Ovary (tissue), 9 donors: ENCODE data around the gene RGP1. TPM values are rescaled to one million over a fixed set of nuclear protein-coding genes. Genes with fewer than 3 reads are reported as not detected.

ENCODE experiments used
- DNase-seq, 5 donors: peaks; one replicate each; pipeline ENCODE4 v3.0.0-alpha.2; 2019 to 2020
- H3K27ac ChIP-seq, 2 donors: fragments of 200-600 bp; one replicate each; pipeline versions ENCODE4 v1.5.1 to v1.8.0; 2019 to 2022
- H3K27me3 ChIP-seq: fragments of 200-600 bp; one replicate; pipeline ENCODE4 v1.8.0; 2022
- H3K36me3 ChIP-seq: fragments of 200-600 bp; sonication (generic); one replicate; pipeline ENCODE4 v1.5.1; 2019
- H3K4me1 ChIP-seq: one replicate; pipeline ENCODE4 v1.8.1; 2013; ENCODE audit warnings: mild to moderate bottlenecking, moderate library complexity; ENCODE audit not compliant: insufficient read depth
- H3K4me3 ChIP-seq: fragments of 200-600 bp; sonication (generic); one replicate; pipeline ENCODE4 v1.5.1; 2017
- H3K9me3 ChIP-seq, 2 donors: fragments of 200-600 bp in 1 of 2; sonication (generic) in 1 of 2; one replicate each; pipeline versions ENCODE4 v1.5.1 to v1.8.1; 2013 to 2019; ENCODE audit warnings: mild to moderate bottlenecking in 1 of 2, moderate library complexity in 1 of 2
- CTCF ChIP-seq, 3 donors: fragments of 450-650 bp in 2 of 3; fragments of 200-600 bp in 1 of 3; IDR thresholded peaks; one replicate each; pipeline versions ENCODE4 v1.5.1 to v1.8.0; 2016 to 2022; ENCODE audit warnings: antibody characterized with exemption in 3 of 3, mild to moderate bottlenecking in 1 of 3
- EP300 ChIP-seq: sonication (generic); formaldehyde crosslinking; IDR thresholded peaks from one replicate; pipeline ENCODE4 v1.6.1; 2017; ENCODE audit warnings: antibody characterized with exemption
- POLR2A ChIP-seq: fragments of 450-650 bp; IDR thresholded peaks from one replicate; pipeline ENCODE4 v1.6.1; 2017; ENCODE audit warnings: antibody characterized with exemption, mild to moderate bottlenecking, moderate library complexity
- WGBS, 3 donors: extraction: QIAGEN DNeasy Blood & Tissue Kit in 1 of 3; methylation state at CpG; one replicate each; pipeline versions ENCODE4 v1.1.5 to v1.1.7; 2013 to 2017; 5-methylcytosine and 5-hydroxymethylcytosine counted together
- intact Hi-C, 4 donors: fragments of 100-400 bp; cut with DNase I; formaldehyde crosslinking; loops; one replicate each; pipeline versions ENCODE4 v1.11.0 to v1.15.1; 2022 to 2023
- polyA plus RNA-seq, 2 donors: library from polyadenylated mRNA; stranded (reverse); fragments of 200-250 nt in 1 of 2; fragments of 350-450 nt in 1 of 2; fragmentation: Illumina TruSeq in 1 of 2; extraction: RNeasy Lipid Tissue Mini Kit (QIAGEN cat#74804) in 1 of 2; gene quantifications; one replicate each; pipeline ENCODE4 v1.2.3, GENCODE V29; 2013 to 2014
- total RNA-seq, 7 donors: library from RNA; depleted of rRNA in 2 of 7; stranded (reverse); fragments of >200 nt in 2 of 7; fragmentation: NEBNext Ultra II Directional in 3 of 7; extraction: Animal tissue kit (Norgen Biotek cat#: 25700) in 3 of 7; gene quantifications; one replicate each; pipeline versions ENCODE4 v1.1.0 to v1.2.4, GENCODE V29; 2016 to 2023
- donor health status: DM: no; HTN: no; CAD: no; lungs with moderate emphysema.
- donor health status: DM: no; HTN: no; CAD: no.
- donor health status: Bipolar disorder and iron deficiency.
- donor health status: DM: yes; HTN: yes; CAD: no.
- donor health status: DM: no; HTN: no; CAD: no.
- donor health status: DM: yes; HTN: yes; CAD: no.

RGP1 gene
- total and polyA plus RNA-seq, 9 donors: 9.4 to 32.3 (median 25.0) TPM

- Histone ChIP-seq H3K36me3 (no peaks in the 10 kb centered on the region), H3K9me3 (no peaks in the 10 kb centered on the region), H3K27me3 (no peaks in the 10 kb centered on the region), H3K4me3 (no peak overlapping the region), H3K4me1 (peaks cover 1% of the 10 kb centered on the region), H3K27ac (no peak overlapping the region)
- intact Hi-C loops: no loop called here
- no peak for DNase-seq
- TF ChIP-seq POLR2A: no peak
- no peak for TF ChIP-seq CTCF (IDR thresholded peaks at IDR 0.05)
- no peak for TF ChIP-seq EP300
- WGBS, 3 donors: 90 to 98% (median 92%) methylated on average over 1 of the region's 1 CpG
Measured at GRCh38 chr9:35769763-35770162, 20.7 kb downstream of the RGP1 start.

GRCh38 chr9:35771075-35771433 lies 22.0 kb downstream of the RGP1 start:
- no peaks in the 10 kb centered on the region for H3K27me3 ChIP-seq
- 0 to 4% (median 1%) methylated on average over 4 of the region's 4 CpGs for WGBS, 3 donors
- no peaks in the 10 kb centered on the region for H3K9me3 ChIP-seq
- H3K4me3 ChIP-seq: no peak overlapping the region
- no peak overlapping the region for H3K27ac ChIP-seq
- no peak for TF ChIP-seq EP300
- TF ChIP-seq CTCF (IDR thresholded peaks at IDR 0.05): no peak
- H3K36me3 ChIP-seq: no peaks in the 10 kb centered on the region
- intact Hi-C loops: no loop called here
- peaks cover 1% of the 10 kb centered on the region for H3K4me1 ChIP-seq
- peak in 1 of 5 donors; percentile 21 for DNase-seq

DNA sequence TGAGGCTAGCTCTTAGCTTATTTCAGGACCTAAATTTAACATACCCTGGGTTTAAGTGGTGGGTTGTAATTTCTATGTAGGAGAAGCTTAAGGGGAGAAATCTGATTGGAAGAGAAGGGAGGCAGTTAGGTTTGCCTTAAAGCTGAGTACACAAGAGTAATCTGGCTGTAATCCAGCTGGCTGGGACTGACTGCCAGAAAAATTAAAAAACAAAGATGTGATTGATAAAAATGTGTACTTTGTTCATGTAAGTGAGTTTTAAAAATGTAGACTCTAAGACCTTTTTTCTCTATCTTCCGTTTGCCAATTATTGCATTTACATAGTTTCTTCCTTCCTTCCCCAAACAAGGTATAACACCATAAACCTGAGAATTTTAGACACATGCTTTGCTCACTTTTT lies 22.4 kb downstream of the RGP1 start:
- H3K27ac ChIP-seq: no peak overlapping the region
- intact Hi-C loops: no loop called here
- H3K4me3 ChIP-seq: no peak overlapping the region
- H3K27me3 ChIP-seq: no peaks in the 10 kb centered on the region
- H3K9me3 ChIP-seq: no peaks in the 10 kb centered on the region
- no peak for DNase-seq
- WGBS, 3 donors: 31 to 49% (median 42%) methylated on average over 1 of the region's 1 CpG
- peaks cover 1% of the 10 kb centered on the region for H3K4me1 ChIP-seq
- no peak for TF ChIP-seq POLR2A
- no peak for TF ChIP-seq EP300
- TF ChIP-seq CTCF (IDR thresholded peaks at IDR 0.05): no peak
- H3K36me3 ChIP-seq: no peaks in the 10 kb centered on the region

DNA sequence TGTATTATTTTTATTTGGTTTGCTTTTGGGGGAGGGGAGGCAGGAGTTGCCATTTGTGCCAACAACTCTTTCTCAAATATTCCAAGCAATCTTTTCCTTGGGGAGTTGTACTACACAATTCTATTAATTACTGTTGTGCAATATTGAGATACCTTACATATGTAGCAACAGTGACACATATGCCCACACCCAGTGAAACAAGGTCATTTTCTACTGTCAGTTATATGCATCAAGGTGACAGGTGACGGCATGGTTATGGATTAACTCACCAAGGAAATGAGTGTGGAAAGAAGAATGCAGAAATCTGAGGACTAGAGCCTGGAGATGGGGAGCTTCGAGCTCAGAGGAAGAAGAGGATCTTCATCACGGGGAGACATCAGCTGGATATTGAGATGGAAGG lies 22.9 kb downstream of the RGP1 start:
- H3K27ac ChIP-seq: no peak overlapping the region
- WGBS, 3 donors: 86 to 90% (median 88%) methylated on average over 3 of the region's 3 CpGs
- DNase-seq: no peak
- intact Hi-C loops: no loop called here
- no peak overlapping the region for H3K4me3 ChIP-seq
- H3K27me3 ChIP-seq: no peaks in the 10 kb centered on the region
- peaks cover 1% of the 10 kb centered on the region for H3K4me1 ChIP-seq
- H3K36me3 ChIP-seq: no peaks in the 10 kb centered on the region
- no peaks in the 10 kb centered on the region for H3K9me3 ChIP-seq
- no peak for TF ChIP-seq EP300
- no peak for TF ChIP-seq CTCF (IDR thresholded peaks at IDR 0.05)
